Measurements from ENCODE around the gene WNT11. TPM values are rescaled to one million over a fixed set of nuclear protein-coding genes. Genes with fewer than 3 reads are reported as not detected.

The WNT11 gene
- total RNA-seq, 1 donor from 2014 or later, result 0.26 TPM

DNA sequence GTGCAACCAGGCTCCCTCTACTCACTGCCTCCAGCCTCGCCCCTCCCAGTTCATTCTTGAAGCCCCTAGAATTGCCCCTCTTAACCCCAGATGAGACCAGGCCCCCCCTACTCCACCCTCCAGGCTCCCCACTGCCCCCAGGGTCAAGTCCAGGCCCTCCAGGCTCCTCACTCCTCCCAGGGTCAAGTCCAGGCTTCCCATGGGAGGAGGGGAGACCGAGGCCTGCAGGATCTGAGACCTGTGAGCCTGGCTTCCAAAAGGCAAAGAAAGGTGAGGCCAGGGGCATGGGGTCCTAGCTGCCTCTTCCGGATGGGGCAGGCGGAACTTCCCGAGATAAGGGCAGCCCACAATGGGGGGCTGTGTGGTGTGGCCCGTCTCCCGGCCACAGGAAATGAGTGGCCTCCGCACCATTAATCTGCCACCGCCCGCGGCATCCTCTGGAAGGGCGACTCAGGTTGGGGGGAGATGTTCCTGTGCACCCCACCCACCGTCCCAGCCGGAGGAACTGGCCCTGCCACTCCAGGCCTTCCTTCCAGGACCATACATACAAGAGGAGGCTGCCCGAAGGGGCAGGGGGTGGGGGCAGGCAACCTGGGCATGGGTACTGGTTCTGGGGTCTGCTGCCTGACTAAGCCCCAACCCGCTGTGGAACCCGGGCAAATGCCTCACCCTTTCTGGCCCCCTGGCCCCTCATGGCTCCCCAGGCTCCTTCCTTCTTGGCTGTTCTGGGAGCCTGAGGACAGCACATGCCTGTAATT is 35.1 kb upstream of the WNT11 start:
- Mint-ChIP-seq H3K4me1 (peaks cover 13% of the 10 kb centered on the region), H3K27me3 (ENCODE audit: insufficient read depth, low read depth) (peaks cover 24% of the 10 kb centered on the region), H3K27ac (no peak overlapping the region), H3K36me3 (no peaks in the 10 kb centered on the region), H3K9me3 (no peaks in the 10 kb centered on the region), H3K4me3 (no peak overlapping the region)
- Histone ChIP-seq H3K9me3 (ENCODE audit: low read depth) (no peaks in the 10 kb centered on the region), H3K9ac (no peak overlapping the region), H2AFZ (replicated peaks) (no peak overlapping the region), H3F3A (ENCODE audit: low read depth) (peaks cover 4% of the 10 kb centered on the region), H3K36me3 (no peaks in the 10 kb centered on the region), H3K79me2 (ENCODE audit: low read depth) (no peaks in the 10 kb centered on the region), H3K4me1 (peaks cover 5% of the 10 kb centered on the region), H3K27ac (no peak overlapping the region), H3K27me3 (peaks cover 19% of the 10 kb centered on the region), H3K4me3 (no peak overlapping the region), H4K20me1 (ENCODE audit: low read depth) (no peaks in the 10 kb centered on the region), H3K4me2 (no peak overlapping the region)
- TF ChIP-seq EZH2phosphoT487 (IDR thresholded peaks at IDR 0.05) (no peak), EZH2 (IDR thresholded peaks at IDR 0.05) (no peak)
- TF ChIP-seq, protein P1, sequence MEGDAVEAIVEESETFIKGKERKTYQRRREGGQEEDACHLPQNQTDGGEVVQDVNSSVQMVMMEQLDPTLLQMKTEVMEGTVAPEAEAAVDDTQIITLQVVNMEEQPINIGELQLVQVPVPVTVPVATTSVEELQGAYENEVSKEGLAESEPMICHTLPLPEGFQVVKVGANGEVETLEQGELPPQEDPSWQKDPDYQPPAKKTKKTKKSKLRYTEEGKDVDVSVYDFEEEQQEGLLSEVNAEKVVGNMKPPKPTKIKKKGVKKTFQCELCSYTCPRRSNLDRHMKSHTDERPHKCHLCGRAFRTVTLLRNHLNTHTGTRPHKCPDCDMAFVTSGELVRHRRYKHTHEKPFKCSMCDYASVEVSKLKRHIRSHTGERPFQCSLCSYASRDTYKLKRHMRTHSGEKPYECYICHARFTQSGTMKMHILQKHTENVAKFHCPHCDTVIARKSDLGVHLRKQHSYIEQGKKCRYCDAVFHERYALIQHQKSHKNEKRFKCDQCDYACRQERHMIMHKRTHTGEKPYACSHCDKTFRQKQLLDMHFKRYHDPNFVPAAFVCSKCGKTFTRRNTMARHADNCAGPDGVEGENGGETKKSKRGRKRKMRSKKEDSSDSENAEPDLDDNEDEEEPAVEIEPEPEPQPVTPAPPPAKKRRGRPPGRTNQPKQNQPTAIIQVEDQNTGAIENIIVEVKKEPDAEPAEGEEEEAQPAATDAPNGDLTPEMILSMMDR (IDR thresholded peaks at IDR 0.05), result no peak
- DNase-seq (ENCODE audit: low spot score), result no peak

GRCh38 chr11:76240666-76241065 is 34.4 kb upstream of the WNT11 start:
- no peak overlapping the region for H3K4me3 Mint-ChIP-seq
- peaks cover 1% of the 10 kb centered on the region for H3K36me3 Mint-ChIP-seq
- H3K79me2 ChIP-seq (ENCODE audit: low read depth), result no peaks in the 10 kb centered on the region
- no peaks in the 10 kb centered on the region for H4K20me1 ChIP-seq (ENCODE audit: low read depth)
- H3K27ac ChIP-seq, result no peak overlapping the region
- peaks cover 31% of the 10 kb centered on the region for H3K27me3 Mint-ChIP-seq (ENCODE audit: insufficient read depth, low read depth)
- DNase-seq (ENCODE audit: low spot score), result no peak
- H3K9me3 Mint-ChIP-seq, result peaks cover 4% of the 10 kb centered on the region
- H3K9me3 ChIP-seq (ENCODE audit: low read depth), result no peaks in the 10 kb centered on the region
- no peak overlapping the region for H3K4me2 ChIP-seq
- no peak overlapping the region for H3K27ac Mint-ChIP-seq
- no peak overlapping the region for H2AFZ ChIP-seq (replicated peaks)
- H3K4me3 ChIP-seq, result no peak overlapping the region
- H3K4me1 Mint-ChIP-seq, result peaks cover 17% of the 10 kb centered on the region
- peaks cover 5% of the 10 kb centered on the region for H3K4me1 ChIP-seq
- peaks cover 9% of the 10 kb centered on the region for H3F3A ChIP-seq (ENCODE audit: low read depth)
- TF ChIP-seq EZH2 (IDR thresholded peaks at IDR 0.05) (no peak), EZH2phosphoT487 (IDR thresholded peaks at IDR 0.05) (no peak)
- TF ChIP-seq, protein P1 (IDR thresholded peaks at IDR 0.05), result no peak
- peaks cover 19% of the 10 kb centered on the region for H3K27me3 ChIP-seq
- H3K36me3 ChIP-seq, result no peaks in the 10 kb centered on the region
- no peak overlapping the region for H3K9ac ChIP-seq

GRCh38 chr11:76240161-76240540 is 33.8 kb upstream of the WNT11 start:
- Mint-ChIP-seq H3K27ac (no peak overlapping the region), H3K36me3 (peaks cover 6% of the 10 kb centered on the region), H3K4me3 (no peak overlapping the region), H3K4me1 (peaks cover 22% of the 10 kb centered on the region), H3K9me3 (peaks cover 9% of the 10 kb centered on the region), H3K27me3 (ENCODE audit: insufficient read depth, low read depth) (peaks cover 36% of the 10 kb centered on the region)
- Histone ChIP-seq H3K9me3 (ENCODE audit: low read depth) (no peaks in the 10 kb centered on the region), H3K36me3 (no peaks in the 10 kb centered on the region), H3K27ac (no peak overlapping the region), H2AFZ (replicated peaks) (no peak overlapping the region), H3K79me2 (ENCODE audit: low read depth) (no peaks in the 10 kb centered on the region), H3K4me1 (peaks cover 5% of the 10 kb centered on the region), H3K27me3 (peaks cover 19% of the 10 kb centered on the region), H3F3A (ENCODE audit: low read depth) (peaks cover 12% of the 10 kb centered on the region), H4K20me1 (ENCODE audit: low read depth) (no peaks in the 10 kb centered on the region), H3K4me3 (no peak overlapping the region), H3K9ac (no peak overlapping the region), H3K4me2 (no peak overlapping the region)
- TF ChIP-seq EZH2phosphoT487 (IDR thresholded peaks at IDR 0.05) (no peak), EZH2 (IDR thresholded peaks at IDR 0.05) (no peak)
- TF ChIP-seq, protein P1 (IDR thresholded peaks at IDR 0.05), result no peak
- DNase-seq (ENCODE audit: low spot score), result no peak
